Liver (tissue), 9 donors: ENCODE measurements around the gene HLCS. TPM values are rescaled to one million over a fixed set of nuclear protein-coding genes. Genes with fewer than 3 reads are reported as not detected.

ENCODE experiments used
- DNase-seq: peaks from one replicate; pipeline ENCODE4 v3.0.0-alpha.2; 2017; ENCODE audit warnings: low spot score
- H3K27ac ChIP-seq, 2 donors: one replicate each; pipeline ENCODE4 v1.7.0; 2013; ENCODE audit warnings: inconsistent platforms in 2 of 2, low read length in 2 of 2, control low read depth in 1 of 2, low read depth in 1 of 2, mild to moderate bottlenecking in 1 of 2
- H3K27me3 ChIP-seq, 4 donors: one replicate each; pipeline versions ENCODE4 v1.6.1 to v1.7.0; 2013; ENCODE audit warnings: low read length in 3 of 4, inconsistent platforms in 1 of 4, mild to moderate bottlenecking in 1 of 4, moderate library complexity in 1 of 4; ENCODE audit not compliant: control insufficient read depth in 4 of 4, insufficient read depth in 4 of 4
- H3K36me3 ChIP-seq, 4 donors: one replicate each; pipeline versions ENCODE4 v1.6.1 to v1.7.0; 2013; ENCODE audit warnings: low read length in 3 of 4, mild to moderate bottlenecking in 3 of 4, low read depth in 1 of 4, moderate library complexity in 1 of 4; ENCODE audit not compliant: control insufficient read depth in 4 of 4, insufficient read depth in 3 of 4
- H3K4me1 ChIP-seq, 4 donors: one replicate each; pipeline versions ENCODE4 v1.6.1 to v1.7.0; 2013; ENCODE audit warnings: low read length in 3 of 4, mild to moderate bottlenecking in 3 of 4, moderate library complexity in 1 of 4; ENCODE audit not compliant: control insufficient read depth in 4 of 4, insufficient read depth in 4 of 4
- H3K4me3 ChIP-seq, 3 donors: one replicate each; pipeline versions ENCODE4 v1.6.1 to v1.7.0; 2013; ENCODE audit warnings: low read length in 3 of 3, control low read depth in 1 of 3, low read depth in 1 of 3, mild to moderate bottlenecking in 1 of 3
- H3K9ac ChIP-seq, 2 donors: one replicate each; pipeline ENCODE4 v1.7.0; 2013; ENCODE audit warnings: low read length in 2 of 2, mild to moderate bottlenecking in 2 of 2, moderate library complexity in 2 of 2, control low read depth in 1 of 2, low read depth in 1 of 2
- H3K9me3 ChIP-seq, 4 donors: one replicate each; pipeline versions ENCODE4 v1.6.1 to v1.7.0; 2013; ENCODE audit warnings: low read length in 3 of 4; ENCODE audit not compliant: control insufficient read depth in 4 of 4
- ATF3 ChIP-seq: IDR thresholded peaks from 2 replicates; pipeline ENCODE4 v1.6.1; 2016; ENCODE audit warnings: antibody characterized with exemption
- CTCF ChIP-seq: fragments of 150-350 bp; IDR thresholded peaks from 2 replicates; pipeline ENCODE4 v1.5.1; 2017; ENCODE audit warnings: improper control_type of control experiment, low read depth, low read length; ENCODE audit not compliant: missing input control
- EGR1 ChIP-seq, 2 donors: IDR thresholded peaks; 2 replicates each; pipeline ENCODE4 v1.6.1; 2016 to 2018; ENCODE audit warnings: antibody characterized with exemption in 2 of 2, low read depth in 2 of 2
- FOXA1 ChIP-seq: IDR thresholded peaks from 2 replicates; pipeline ENCODE4 v1.6.1; 2016; ENCODE audit warnings: antibody characterized with exemption
- FOXA2 ChIP-seq: IDR thresholded peaks from 2 replicates; pipeline ENCODE4 v1.6.1; 2016; ENCODE audit warnings: antibody characterized with exemption
- GABPA ChIP-seq, 2 donors: IDR thresholded peaks in 1 of 2; conservative IDR thresholded peaks in 1 of 2; 2 replicates each; pipeline ENCODE4 v1.6.1; 2016; ENCODE audit warnings: antibody characterized with exemption in 2 of 2, mild to moderate bottlenecking in 1 of 2, moderate library complexity in 1 of 2
- HNF4A ChIP-seq, 2 donors: conservative IDR thresholded peaks; 2 replicates each; pipeline ENCODE4 v1.6.1; 2016; ENCODE audit warnings: antibody characterized with exemption in 2 of 2, mild to moderate bottlenecking in 2 of 2
- HNF4G ChIP-seq: IDR thresholded peaks from 2 replicates; pipeline ENCODE4 v1.6.1; 2016; ENCODE audit warnings: antibody characterized with exemption
- JUND ChIP-seq, 2 donors: IDR thresholded peaks; 2 replicates each; pipeline ENCODE4 v1.6.1; 2016; ENCODE audit warnings: antibody characterized with exemption in 2 of 2
- MAX ChIP-seq: IDR thresholded peaks from 2 replicates; pipeline ENCODE4 v1.6.1; 2016; ENCODE audit warnings: antibody characterized with exemption
- NR2F2 ChIP-seq: IDR thresholded peaks from 2 replicates; pipeline ENCODE4 v1.6.1; 2016; ENCODE audit warnings: antibody characterized with exemption
- RAD21 ChIP-seq, 2 donors: IDR thresholded peaks; 2 replicates each; pipeline ENCODE4 v1.6.1; 2016; ENCODE audit warnings: antibody characterized with exemption in 2 of 2, mild to moderate bottlenecking in 2 of 2
- REST ChIP-seq: IDR thresholded peaks from 2 replicates; pipeline ENCODE4 v1.6.1; 2016; ENCODE audit warnings: antibody characterized with exemption, mild to moderate bottlenecking
- RXRA ChIP-seq, 2 donors: IDR thresholded peaks; 2 replicates each; pipeline ENCODE4 v1.6.1; 2017 to 2018; ENCODE audit warnings: antibody characterized with exemption in 2 of 2, mild to moderate bottlenecking in 1 of 2
- SP1 ChIP-seq: IDR thresholded peaks from 2 replicates; pipeline ENCODE4 v1.6.1; 2018; ENCODE audit warnings: antibody characterized with exemption, mild to moderate bottlenecking
- TAF1 ChIP-seq: conservative IDR thresholded peaks from 2 replicates; pipeline ENCODE4 v1.6.1; 2016; ENCODE audit warnings: antibody characterized with exemption, mild to moderate bottlenecking
- YY1 ChIP-seq: IDR thresholded peaks from 2 replicates; pipeline ENCODE4 v1.6.1; 2016; ENCODE audit warnings: antibody characterized with exemption, mild to moderate bottlenecking
- ZBTB33 ChIP-seq: IDR thresholded peaks from 2 replicates; pipeline ENCODE4 v1.6.1; 2016; ENCODE audit warnings: antibody characterized with exemption
- WGBS: extraction: QIAGEN DNeasy Blood & Tissue Kit; methylation state at CpG from one replicate; pipeline ENCODE4 v1.1.7; 2013; 5-methylcytosine and 5-hydroxymethylcytosine counted together
- polyA plus RNA-seq, 2 donors: library from polyadenylated mRNA; stranded (reverse) in 1 of 2; unstranded in 1 of 2; fragments of 200-250 nt in 1 of 2; fragments of >200 nt in 1 of 2; fragmentation: Nextera tagmentation in 1 of 2; extraction: Ambion mirVana in 1 of 2; gene quantifications; one replicate each; pipeline versions ENCODE4 v1.2.1 to v1.2.3, GENCODE V29; 2013 to 2015
- total RNA-seq, 2 donors: library from RNA; depleted of rRNA; stranded (reverse); fragments of >200 nt; gene quantifications; one replicate each; pipeline ENCODE4 v1.2.3, GENCODE V29; 2014
- donor health status: healthy.
- donor health status: healthy.
- donor health status: healthy.
- donor health status: healthy.
- donor health status: healthy.

HLCS gene
- total and polyA plus RNA-seq, 4 donors = 6.6 to 22.5 (median 8.3) TPM

- Histone ChIP-seq H3K4me3 (no peak overlapping the region), H3K27ac (no peak overlapping the region), H3K9me3 (no peaks in the 10 kb centered on the region), H3K4me1 (peaks cover 21 to 42% (median 28%) of the 10 kb centered on the region in 4 donors), H3K36me3 (no peaks in the 10 kb centered on the region), H3K27me3 (peaks cover 8 to 35% (median 21%) of the 10 kb centered on the region in 4 donors), H3K9ac (no peak overlapping the region)
- DNase-seq = no peak
- WGBS = 22% methylated on average over 6 of the region's 6 CpGs
- TF ChIP-seq SP1 = no peak
- no peak for TF ChIP-seq FOXA2
- TF ChIP-seq JUND (IDR thresholded peaks at IDR 0.05) = no peak
- TF ChIP-seq NR2F2 = no peak
- TF ChIP-seq EGR1 (IDR thresholded peaks at IDR 0.05; ENCODE audit: low read depth in 2 of 2) = no peak
- TF ChIP-seq YY1 = no peak
- TF ChIP-seq ATF3 = no peak
- TF ChIP-seq RXRA (IDR thresholded peaks at IDR 0.05) = no peak
- no peak for TF ChIP-seq TAF1
- no peak for TF ChIP-seq CTCF
- no peak for TF ChIP-seq REST
- TF ChIP-seq RAD21 (IDR thresholded peaks at IDR 0.05) = no peak
- no peak for TF ChIP-seq HNF4A (conservative IDR thresholded peaks at IDR 0.05)
- no peak for TF ChIP-seq ZBTB33
- TF ChIP-seq HNF4G = no peak
- no peak for TF ChIP-seq GABPA (IDR thresholded peaks at IDR 0.05 in 1 of 2, conservative IDR thresholded peaks at IDR 0.05 in 1 of 2)
- TF ChIP-seq FOXA1 = no peak
- no peak for TF ChIP-seq MAX
These were observed 263.9 kb downstream of the HLCS start for GRCh38 chr21:36702622-36702968.
